ENCODE measurements around the gene RHBDD3.

DNA sequence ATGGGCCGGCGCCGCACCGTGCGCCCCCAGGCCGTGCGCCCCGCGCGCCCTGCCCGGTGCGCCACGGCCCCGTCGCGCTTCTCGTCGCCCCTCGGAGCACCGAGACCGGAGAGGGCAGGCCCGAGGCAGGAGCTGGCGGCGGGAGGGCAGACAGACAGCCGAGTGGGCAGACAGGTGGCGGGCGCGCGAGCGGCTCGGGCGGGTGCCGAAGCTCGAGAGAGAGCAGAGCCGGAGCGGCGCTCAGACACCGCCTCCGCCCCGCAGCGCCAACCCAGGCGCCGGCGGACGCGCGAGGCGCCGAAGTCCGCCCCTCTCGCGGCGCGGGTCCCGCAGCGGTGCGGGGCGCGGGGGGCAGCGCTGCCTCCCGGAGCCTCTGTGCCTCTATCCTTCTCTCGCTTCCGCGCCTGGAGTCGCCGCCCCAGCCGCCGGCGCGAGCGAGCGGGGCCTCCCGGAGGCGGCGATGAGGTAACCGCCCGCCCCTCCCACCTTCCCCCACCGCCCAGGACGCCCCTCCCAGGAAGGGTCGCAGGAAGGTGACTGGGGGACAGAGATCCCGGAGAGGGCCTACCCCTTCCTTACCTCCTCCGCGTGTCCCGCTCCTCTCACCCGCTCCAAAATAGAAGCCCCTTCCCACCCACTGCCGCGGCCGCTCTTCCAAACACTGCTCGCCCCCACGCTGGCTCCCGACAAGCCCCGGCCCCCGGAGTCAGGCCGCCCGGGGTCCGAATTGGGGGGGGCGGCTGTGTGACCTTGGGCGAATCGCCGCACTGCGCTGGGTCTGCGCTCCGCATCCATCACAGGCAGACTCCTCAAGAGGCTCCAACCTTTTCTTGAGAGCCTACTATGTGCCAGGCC lies 47.7 kb upstream of the RHBDD3 start, which contains the start of gene RASL10A:
- TF ChIP-seq POLR2A (IDR thresholded peaks at IDR 0.05; ENCODE audit: low read depth, low read length) (no peak), MAZ (IDR thresholded peaks at IDR 0.05; ENCODE audit: borderline replicate concordance, low read depth, low read length) (no peak), CEBPB (IDR thresholded peaks at IDR 0.05; ENCODE audit: low read depth, low read length) (no peak), RCOR1 (IDR thresholded peaks at IDR 0.05; ENCODE audit: insufficient replicate concordance, low read length) (no peak), RFX5 (IDR thresholded peaks at IDR 0.05; ENCODE audit: low read depth, low read length) (no peak), MAFK (IDR thresholded peaks at IDR 0.05; ENCODE audit: low read depth, low read length) (no peak), BHLHE40 (IDR thresholded peaks at IDR 0.05; ENCODE audit: low read depth, low read length) (no peak), SMC3 (IDR thresholded peaks at IDR 0.05; ENCODE audit: low read depth, low read length) (no peak), NFE2L2 (IDR thresholded peaks at IDR 0.05; ENCODE audit: low read depth, low read length) (no peak), RAD21 (IDR thresholded peaks at IDR 0.05; ENCODE audit: low read length) (no peak), MXI1 (IDR thresholded peaks at IDR 0.05; ENCODE audit: borderline replicate concordance, low read depth, low read length) (no peak)
- TF ChIP-seq, protein P1, sequence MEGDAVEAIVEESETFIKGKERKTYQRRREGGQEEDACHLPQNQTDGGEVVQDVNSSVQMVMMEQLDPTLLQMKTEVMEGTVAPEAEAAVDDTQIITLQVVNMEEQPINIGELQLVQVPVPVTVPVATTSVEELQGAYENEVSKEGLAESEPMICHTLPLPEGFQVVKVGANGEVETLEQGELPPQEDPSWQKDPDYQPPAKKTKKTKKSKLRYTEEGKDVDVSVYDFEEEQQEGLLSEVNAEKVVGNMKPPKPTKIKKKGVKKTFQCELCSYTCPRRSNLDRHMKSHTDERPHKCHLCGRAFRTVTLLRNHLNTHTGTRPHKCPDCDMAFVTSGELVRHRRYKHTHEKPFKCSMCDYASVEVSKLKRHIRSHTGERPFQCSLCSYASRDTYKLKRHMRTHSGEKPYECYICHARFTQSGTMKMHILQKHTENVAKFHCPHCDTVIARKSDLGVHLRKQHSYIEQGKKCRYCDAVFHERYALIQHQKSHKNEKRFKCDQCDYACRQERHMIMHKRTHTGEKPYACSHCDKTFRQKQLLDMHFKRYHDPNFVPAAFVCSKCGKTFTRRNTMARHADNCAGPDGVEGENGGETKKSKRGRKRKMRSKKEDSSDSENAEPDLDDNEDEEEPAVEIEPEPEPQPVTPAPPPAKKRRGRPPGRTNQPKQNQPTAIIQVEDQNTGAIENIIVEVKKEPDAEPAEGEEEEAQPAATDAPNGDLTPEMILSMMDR (conservative IDR thresholded peaks at IDR 0.05; ENCODE audit: low read depth, low read length) = no peak
- TF ChIP-seq, protein P2, sequence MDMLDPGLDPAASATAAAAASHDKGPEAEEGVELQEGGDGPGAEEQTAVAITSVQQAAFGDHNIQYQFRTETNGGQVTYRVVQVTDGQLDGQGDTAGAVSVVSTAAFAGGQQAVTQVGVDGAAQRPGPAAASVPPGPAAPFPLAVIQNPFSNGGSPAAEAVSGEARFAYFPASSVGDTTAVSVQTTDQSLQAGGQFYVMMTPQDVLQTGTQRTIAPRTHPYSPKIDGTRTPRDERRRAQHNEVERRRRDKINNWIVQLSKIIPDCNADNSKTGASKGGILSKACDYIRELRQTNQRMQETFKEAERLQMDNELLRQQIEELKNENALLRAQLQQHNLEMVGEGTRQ (IDR thresholded peaks at IDR 0.05; ENCODE audit: low read depth, low read length) = no peak
- TF ChIP-seq, protein P3, sequence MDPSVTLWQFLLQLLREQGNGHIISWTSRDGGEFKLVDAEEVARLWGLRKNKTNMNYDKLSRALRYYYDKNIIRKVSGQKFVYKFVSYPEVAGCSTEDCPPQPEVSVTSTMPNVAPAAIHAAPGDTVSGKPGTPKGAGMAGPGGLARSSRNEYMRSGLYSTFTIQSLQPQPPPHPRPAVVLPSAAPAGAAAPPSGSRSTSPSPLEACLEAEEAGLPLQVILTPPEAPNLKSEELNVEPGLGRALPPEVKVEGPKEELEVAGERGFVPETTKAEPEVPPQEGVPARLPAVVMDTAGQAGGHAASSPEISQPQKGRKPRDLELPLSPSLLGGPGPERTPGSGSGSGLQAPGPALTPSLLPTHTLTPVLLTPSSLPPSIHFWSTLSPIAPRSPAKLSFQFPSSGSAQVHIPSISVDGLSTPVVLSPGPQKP (IDR thresholded peaks at IDR 0.05; ENCODE audit: borderline replicate concordance, low read depth, low read length) = no peak

Data from IMR-90 (cell line).